Adrenal gland (tissue), 12 donors: ENCODE results near the gene COL18A1. TPM values are rescaled to one million over a fixed set of nuclear protein-coding genes. Genes with fewer than 3 reads are reported as not detected.

ENCODE experiments used
- DNase-seq, 7 donors: peaks; one replicate each; pipeline ENCODE4 v3.0.0-alpha.2; 2019 to 2020
- H3K27ac ChIP-seq, 5 donors: fragments of 200-600 bp; sonication (generic) in 4 of 5; 1 replicate in 3 of 5; 2 replicates in 2 of 5; pipeline versions ENCODE4 v1.5.1 to v1.8.0; 2016 to 2020; ENCODE audit warnings: mild to moderate bottlenecking in 1 of 5
- H3K27me3 ChIP-seq: fragments of 200-600 bp; 2 replicates; pipeline ENCODE4 v1.8.0; 2021
- H3K36me3 ChIP-seq, 2 donors: fragments of 200-600 bp; replicated peaks in 1 of 2; 1 replicate in 1 of 2; 2 replicates in 1 of 2; pipeline versions ENCODE4 v1.5.1 to v1.8.0; 2018 to 2022
- H3K4me1 ChIP-seq, 2 donors: fragments of 200-600 bp; replicated peaks in 1 of 2; 1 replicate in 1 of 2; 2 replicates in 1 of 2; pipeline versions ENCODE4 v1.5.1 to v1.8.0; 2018 to 2021
- H3K4me3 ChIP-seq, 4 donors: fragments of 200-600 bp; sonication (generic) in 3 of 4; one replicate each; pipeline ENCODE4 v1.5.1; 2016 to 2018
- H3K9me3 ChIP-seq, 3 donors: fragments of 200-600 bp; sonication (generic) in 1 of 3; replicated peaks in 1 of 3; 1 replicate in 2 of 3; 2 replicates in 1 of 3; pipeline versions ENCODE4 v1.5.1 to v1.8.0; 2016 to 2021
- POLR2A ChIP-seq, 2 donors: fragments of 450-650 bp; IDR thresholded peaks; one replicate each; pipeline ENCODE4 v1.6.1; 2017; ENCODE audit warnings: antibody characterized with exemption in 2 of 2, mild to moderate bottlenecking in 2 of 2, moderate library complexity in 1 of 2
- WGBS, 4 donors: extraction: QIAGEN DNeasy Blood & Tissue Kit in 2 of 4; methylation state at CpG; one replicate each; pipeline versions ENCODE4 v1.1.5 to v1.1.7; 2013 to 2017; 5-methylcytosine and 5-hydroxymethylcytosine counted together
- intact Hi-C, 2 donors: fragments of 100-400 bp; cut with DNase I; formaldehyde crosslinking; loops; one replicate each; pipeline versions ENCODE4 v1.14.1 to v1.15.0; 2022 to 2023
- polyA plus RNA-seq, 3 donors: library from polyadenylated mRNA; stranded (reverse); fragments of 200-250 nt in 2 of 3; fragments of 350-450 nt in 1 of 3; fragmentation: Illumina TruSeq in 1 of 3; extraction: RNeasy Lipid Tissue Mini Kit (QIAGEN cat#74804) in 1 of 3; gene quantifications; one replicate each; pipeline ENCODE4 v1.2.3, GENCODE V29; 2013 to 2014
- total RNA-seq, 9 donors: library from RNA; depleted of rRNA in 4 of 9; stranded (reverse); fragments of >200 nt in 4 of 9; fragments of 120-200 nt in 1 of 9; fragmentation: NEBNext Ultra II Directional in 1 of 9; extraction: Animal tissue kit (Norgen Biotek cat#: 25700) in 1 of 9; gene quantifications; one replicate each; pipeline versions ENCODE4 v1.1.0 to v1.2.4, GENCODE V29; 2013 to 2023
- TF ChIP-seq, protein P1 (sequence below), 6 experiments: fragments of 450-650 bp in 4 of 6; fragments of 200-600 bp in 2 of 6; sonication (generic) in 1 of 6; IDR thresholded peaks; 1 replicate in 5 of 6; 2 replicates in 1 of 6; pipeline versions ENCODE4 v1.5.1 to v1.8.0; 2016 to 2021; ENCODE audit warnings: antibody characterized with exemption in 6 of 6, mild to moderate bottlenecking in 2 of 6, moderate library complexity in 1 of 6
- donor health status: healthy with polysubstance abuse.
- donor health status: Bipolar disorder and iron deficiency.
- donor health status: DM: yes; HTN: yes; CAD: no.
- donor health status: DM: no; HTN: no; CAD: no.
- donor health status: DM: no; HTN: no; CAD: no.
- donor health status: DM: yes; HTN: yes; CAD: no.

The COL18A1 gene
- total and polyA plus RNA-seq, 12 donors = 10.9 to 244 (median 141) TPM

DNA sequence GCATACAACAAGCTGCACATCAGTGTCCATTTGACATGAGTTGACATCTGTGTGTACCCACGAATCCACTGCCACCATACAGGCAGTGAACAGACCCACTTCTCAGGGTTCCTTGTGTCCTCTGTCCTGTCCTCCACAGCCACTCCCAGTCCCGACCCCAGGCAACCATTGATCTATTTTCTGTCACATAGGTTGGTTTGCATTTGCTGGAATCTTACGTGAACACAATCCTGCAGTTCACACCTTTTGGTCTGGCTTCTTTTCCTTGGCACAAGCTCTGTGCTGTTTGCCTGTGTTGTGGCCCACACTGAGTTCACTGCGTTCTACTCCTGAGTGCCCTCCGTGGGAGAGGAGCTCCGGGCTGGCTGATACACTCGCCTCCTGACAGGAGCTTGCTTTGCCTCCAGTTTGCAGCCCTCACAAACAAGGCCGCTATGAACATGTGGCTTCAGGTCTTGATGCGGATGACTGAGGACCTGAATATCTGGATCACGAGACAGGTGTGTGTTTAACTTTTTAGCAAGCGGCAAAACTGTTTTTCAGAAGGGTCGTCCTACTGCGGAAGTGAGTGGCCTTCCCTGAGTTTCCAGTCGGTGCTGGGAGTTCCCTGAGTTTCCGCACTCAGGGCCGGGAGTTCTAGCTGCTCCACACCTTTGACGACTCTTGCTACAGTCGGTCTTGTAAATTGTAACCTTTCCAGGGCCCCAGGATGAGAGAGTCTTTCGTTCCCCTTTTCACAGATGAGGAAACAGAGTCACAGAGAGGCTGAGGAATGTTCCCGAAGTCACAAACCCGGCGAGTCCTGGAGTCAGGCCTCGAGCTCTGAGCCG lies 13.0 kb upstream of the COL18A1 start:
- Histone ChIP-seq H3K4me3 (no peak overlapping the region), H3K9me3 (no peaks in the 10 kb centered on the region), H3K36me3 (no peaks in the 10 kb centered on the region), H3K27ac (no peak overlapping the region), H3K4me1 (peaks cover 0 to 5% of the 10 kb centered on the region in 2 donors), H3K27me3 (no peaks in the 10 kb centered on the region)
- TF ChIP-seq POLR2A (IDR thresholded peaks at IDR 0.05) = no peak
- TF ChIP-seq, protein P1, sequence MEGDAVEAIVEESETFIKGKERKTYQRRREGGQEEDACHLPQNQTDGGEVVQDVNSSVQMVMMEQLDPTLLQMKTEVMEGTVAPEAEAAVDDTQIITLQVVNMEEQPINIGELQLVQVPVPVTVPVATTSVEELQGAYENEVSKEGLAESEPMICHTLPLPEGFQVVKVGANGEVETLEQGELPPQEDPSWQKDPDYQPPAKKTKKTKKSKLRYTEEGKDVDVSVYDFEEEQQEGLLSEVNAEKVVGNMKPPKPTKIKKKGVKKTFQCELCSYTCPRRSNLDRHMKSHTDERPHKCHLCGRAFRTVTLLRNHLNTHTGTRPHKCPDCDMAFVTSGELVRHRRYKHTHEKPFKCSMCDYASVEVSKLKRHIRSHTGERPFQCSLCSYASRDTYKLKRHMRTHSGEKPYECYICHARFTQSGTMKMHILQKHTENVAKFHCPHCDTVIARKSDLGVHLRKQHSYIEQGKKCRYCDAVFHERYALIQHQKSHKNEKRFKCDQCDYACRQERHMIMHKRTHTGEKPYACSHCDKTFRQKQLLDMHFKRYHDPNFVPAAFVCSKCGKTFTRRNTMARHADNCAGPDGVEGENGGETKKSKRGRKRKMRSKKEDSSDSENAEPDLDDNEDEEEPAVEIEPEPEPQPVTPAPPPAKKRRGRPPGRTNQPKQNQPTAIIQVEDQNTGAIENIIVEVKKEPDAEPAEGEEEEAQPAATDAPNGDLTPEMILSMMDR (IDR thresholded peaks at IDR 0.05) = no peak
- WGBS, 4 donors = 85 to 90% (median 89%) methylated on average over 21 to 24 of the region's 24 CpGs
- DNase-seq = peak in 4 of 7 donors; percentile 4 to 11 (median 6)
- intact Hi-C loops = no loop called here

DNA sequence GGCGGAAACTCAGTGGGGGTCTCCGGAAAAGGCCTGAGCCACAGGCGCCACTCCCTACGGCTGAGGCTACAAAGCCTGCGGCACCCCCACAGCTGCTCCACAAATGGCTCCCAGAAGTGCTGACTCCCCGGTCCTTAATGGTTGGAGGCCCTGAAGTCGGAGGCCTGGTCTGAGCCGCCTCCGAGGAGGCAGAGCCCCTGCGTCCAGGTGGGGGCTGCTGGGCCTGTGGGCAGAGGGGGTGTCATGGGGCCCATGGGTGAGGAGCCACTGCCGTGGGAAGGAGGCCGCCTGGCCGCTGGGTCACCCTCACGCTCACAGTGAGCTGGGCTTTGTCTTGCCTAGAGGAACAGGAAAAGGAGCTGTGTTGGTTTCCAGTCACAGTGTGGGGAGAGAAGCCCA lies 12.4 kb upstream of the COL18A1 start:
- H3K27ac ChIP-seq = no peak overlapping the region
- no peak for TF ChIP-seq POLR2A (IDR thresholded peaks at IDR 0.05)
- TF ChIP-seq, protein P1 (IDR thresholded peaks at IDR 0.05) = no peak
- no peak overlapping the region for H3K4me3 ChIP-seq
- WGBS, 4 donors = 87 to 90% (median 88%) methylated on average over 8 to 14 of the region's 14 CpGs
- H3K4me1 ChIP-seq = no peaks in the 10 kb centered on the region
- H3K36me3 ChIP-seq = no peaks in the 10 kb centered on the region
- DNase-seq = peak in 3 of 7 donors; percentile 5 to 12 (median 5)
- no peaks in the 10 kb centered on the region for H3K9me3 ChIP-seq
- intact Hi-C loops = no loop called here
- no peaks in the 10 kb centered on the region for H3K27me3 ChIP-seq

DNA sequence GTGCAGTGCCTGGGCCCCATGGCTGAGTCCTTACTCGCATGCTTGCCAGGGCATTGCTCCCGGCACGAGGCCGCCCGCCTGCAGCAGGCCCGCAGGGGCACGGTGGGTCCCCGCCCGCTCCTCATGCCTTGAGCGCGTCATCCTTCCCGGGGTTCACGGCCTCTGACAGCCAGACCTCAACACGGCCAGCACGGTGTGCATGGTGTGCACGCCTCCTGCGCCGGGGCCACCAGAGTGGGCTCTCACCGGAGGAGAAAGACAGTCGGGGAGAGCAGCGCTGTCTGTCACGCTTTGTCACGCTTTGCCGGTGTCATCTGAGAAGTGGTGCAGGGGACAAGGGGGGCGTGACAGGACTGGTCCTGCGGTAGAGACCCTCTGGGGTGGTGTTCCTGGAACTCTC lies 11.9 kb upstream of the COL18A1 start:
- H3K36me3 ChIP-seq = no peaks in the 10 kb centered on the region
- no peaks in the 10 kb centered on the region for H3K4me1 ChIP-seq
- H3K27me3 ChIP-seq = no peaks in the 10 kb centered on the region
- H3K4me3 ChIP-seq = no peak overlapping the region
- H3K9me3 ChIP-seq = no peaks in the 10 kb centered on the region
- peak in 4 of 7 donors; percentile 5 to 16 (median 10) for DNase-seq
- H3K27ac ChIP-seq = no peak overlapping the region
- WGBS, 4 donors = 86 to 95% (median 94%) methylated on average over 7 to 26 of the region's 26 CpGs
- TF ChIP-seq, protein P1 (IDR thresholded peaks at IDR 0.05) = no peak
- no peak for TF ChIP-seq POLR2A (IDR thresholded peaks at IDR 0.05)
- intact Hi-C loops = no loop called here

DNA sequence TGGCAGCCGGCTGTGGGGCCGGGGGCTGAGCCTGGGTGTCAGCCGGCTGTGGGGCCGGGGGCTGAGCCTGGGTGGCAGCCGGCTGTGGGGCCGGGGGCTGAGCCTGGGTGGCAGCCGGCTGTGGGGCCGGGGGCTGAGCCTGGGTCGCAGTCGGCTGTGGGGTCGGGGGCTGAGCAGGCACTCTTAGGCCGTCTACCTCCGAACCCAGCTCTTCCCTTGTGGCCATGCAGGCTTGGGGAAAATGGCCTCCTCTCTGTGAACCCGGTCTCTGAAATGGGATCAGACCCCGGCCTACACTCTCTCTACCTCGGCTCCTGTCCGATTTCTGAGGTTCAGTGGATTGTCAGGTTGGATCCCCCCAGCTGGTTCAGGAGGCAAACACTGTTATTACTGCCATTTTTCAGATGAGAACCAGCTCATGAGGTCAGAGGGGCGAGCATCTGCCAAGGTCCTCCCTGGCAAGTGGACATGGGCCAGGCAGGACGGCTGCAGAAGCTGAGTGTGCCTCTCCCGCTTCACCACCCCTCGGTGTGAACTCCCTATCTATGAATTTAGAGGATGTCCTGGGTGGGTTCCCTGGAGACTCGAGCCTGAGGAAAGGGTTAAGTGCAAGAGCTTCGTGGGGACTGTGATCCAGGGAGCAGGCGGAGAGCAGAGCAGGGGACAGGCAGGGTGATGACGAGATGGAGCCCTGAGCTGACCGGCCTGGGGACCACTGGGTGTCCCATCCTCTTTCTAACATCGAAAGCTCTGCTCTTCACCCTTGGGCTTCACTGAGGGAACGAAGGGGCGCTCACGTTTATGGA lies 10.9 kb upstream of the COL18A1 start:
- intact Hi-C loops = no loop called here
- TF ChIP-seq POLR2A (IDR thresholded peaks at IDR 0.05) = no peak
- TF ChIP-seq, protein P1 (IDR thresholded peaks at IDR 0.05) = no peak
- WGBS, 4 donors = 77 to 86% (median 82%) methylated on average over 17 to 30 of the region's 30 CpGs
- H3K27me3 ChIP-seq = no peaks in the 10 kb centered on the region
- H3K4me1 ChIP-seq = no peaks in the 10 kb centered on the region
- H3K36me3 ChIP-seq = no peaks in the 10 kb centered on the region
- DNase-seq = peak in 4 of 7 donors; percentile 4 to 35 (median 10)
- H3K4me3 ChIP-seq = no peak overlapping the region
- no peaks in the 10 kb centered on the region for H3K9me3 ChIP-seq
- H3K27ac ChIP-seq = no peak overlapping the region
